GM19023 (cell line): Measurements from ENCODE around the gene FER1L5.

Experiments
- ATAC-seq: cut with Tn5 transposase; IDR thresholded peaks from one replicate; pipeline ENCODE4 v1.9.1; 2021; ENCODE audit warnings: mild to moderate bottlenecking, moderate library complexity; ENCODE audit not compliant: unreplicated experiment

The FER1L5 gene

DNA sequence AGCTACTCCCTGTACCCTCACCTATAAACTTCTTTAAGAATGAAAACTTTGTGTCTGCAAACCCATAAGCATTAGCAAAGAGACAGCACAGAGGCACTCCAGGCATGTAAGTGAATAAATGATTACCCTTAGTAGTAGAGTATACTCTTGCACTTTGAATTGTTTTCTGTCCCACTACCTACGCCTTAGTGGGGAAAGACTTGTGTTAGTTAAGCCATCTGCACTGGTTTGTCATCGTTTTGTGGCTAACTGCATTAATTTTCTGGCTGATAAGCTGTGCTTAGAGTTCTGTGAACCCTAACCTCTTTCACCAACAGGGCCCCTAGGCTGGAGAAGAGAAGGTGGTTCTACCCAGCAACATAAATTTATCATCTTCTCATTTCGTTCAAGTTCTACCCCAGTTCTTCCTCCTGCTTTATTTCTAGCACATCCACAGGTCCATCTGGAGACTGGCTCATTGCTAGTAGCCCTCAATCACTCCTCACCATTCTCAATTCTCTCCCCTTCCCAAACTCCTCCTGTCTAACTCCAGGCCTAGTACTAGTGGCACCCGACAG, 96.6 kb downstream of the FER1L5 start:
- ATAC-seq, result no peak

DNA sequence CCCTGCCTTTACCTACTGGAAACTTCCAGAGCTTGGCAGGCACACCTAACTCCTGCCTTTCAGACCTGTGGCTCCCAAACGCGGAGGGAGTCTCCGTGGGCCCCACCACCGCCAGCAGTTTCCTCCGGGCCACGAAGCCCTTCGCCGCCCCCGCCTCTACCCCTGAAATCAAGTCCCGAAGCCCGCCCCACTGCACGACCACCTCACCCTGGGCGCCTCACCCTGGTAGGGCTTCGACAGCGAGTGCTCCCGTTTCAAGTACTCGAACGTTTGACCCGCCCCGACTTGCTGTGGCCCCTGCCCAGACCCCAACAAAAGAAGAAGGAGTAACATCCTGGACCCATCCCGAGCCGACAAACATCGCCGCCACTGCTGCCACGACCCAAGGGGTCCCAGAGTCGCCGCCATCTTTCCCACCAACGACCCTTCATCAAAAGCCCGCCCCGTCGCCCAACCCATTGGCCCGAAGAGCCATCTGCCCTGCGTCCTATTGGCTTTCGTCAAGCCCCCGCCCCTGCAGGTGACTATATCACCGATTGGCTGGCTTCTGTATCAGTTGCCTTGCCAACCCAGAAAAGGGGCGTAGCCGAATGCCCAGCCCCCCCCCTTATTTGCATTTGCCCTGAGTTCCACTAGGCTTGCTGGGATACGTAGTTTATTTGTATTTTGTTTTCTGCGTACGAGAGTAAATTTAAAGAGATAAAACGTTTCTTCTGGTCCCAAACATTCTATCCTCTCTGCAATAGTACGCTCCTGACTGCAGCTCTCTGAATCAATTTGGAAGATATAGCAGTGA, 97.3 kb downstream of the FER1L5 start, which contains the start of gene LMAN2L:
LMAN2L (minus strand) TSS at position 432 of the 796 bp plus-strand sequence; CDS start at position 408, 24 bp downstream.
- peak; percentile 100 for ATAC-seq

DNA sequence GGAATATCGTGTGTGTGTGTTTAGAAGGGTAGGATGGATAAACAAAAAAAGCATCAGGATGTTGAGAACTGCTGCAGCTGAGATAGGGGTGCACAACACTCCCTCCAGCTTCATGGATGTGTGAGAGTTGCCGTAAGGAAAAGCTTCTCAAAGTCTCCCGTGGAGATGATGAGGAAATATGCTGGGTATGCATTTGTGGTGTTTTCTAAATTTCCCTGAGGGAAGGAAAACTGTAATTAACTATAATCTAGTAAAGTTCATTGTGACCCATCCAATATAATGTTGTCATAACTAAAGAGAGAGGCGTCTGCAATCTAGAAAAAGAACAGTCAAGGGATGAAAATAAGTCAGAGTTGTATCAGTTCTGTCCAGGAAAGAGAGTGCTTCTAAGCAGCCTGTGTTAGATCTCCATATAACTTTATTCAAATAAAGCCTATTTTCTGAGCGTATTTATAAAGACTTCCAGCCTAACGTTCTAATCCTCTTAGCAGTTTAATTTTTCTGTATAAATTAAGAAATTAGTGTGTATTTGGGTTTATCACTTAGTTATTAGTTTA, 104.6 kb downstream of the FER1L5 start:
- no peak for ATAC-seq

DNA sequence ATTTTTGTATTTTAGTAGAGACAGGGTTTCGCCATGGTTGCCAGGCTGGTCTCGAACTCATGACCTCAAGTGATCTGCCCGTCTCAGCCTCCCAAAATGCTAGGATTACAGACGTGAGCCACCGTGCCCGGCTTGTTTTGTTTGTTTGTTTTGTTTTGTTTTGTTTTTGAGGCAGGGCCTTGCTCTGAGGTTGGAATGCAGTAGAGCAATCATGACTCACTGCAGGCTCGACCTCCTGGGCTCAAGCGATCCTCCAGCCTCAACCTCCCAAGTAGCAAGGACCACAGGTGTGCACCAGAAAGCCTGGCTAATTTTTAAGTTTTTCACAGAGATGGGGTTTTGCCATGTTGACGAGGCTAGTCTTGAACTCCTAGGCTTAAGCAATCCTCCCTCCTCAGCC, 109.2 kb downstream of the FER1L5 start:
- ATAC-seq, result no peak

DNA sequence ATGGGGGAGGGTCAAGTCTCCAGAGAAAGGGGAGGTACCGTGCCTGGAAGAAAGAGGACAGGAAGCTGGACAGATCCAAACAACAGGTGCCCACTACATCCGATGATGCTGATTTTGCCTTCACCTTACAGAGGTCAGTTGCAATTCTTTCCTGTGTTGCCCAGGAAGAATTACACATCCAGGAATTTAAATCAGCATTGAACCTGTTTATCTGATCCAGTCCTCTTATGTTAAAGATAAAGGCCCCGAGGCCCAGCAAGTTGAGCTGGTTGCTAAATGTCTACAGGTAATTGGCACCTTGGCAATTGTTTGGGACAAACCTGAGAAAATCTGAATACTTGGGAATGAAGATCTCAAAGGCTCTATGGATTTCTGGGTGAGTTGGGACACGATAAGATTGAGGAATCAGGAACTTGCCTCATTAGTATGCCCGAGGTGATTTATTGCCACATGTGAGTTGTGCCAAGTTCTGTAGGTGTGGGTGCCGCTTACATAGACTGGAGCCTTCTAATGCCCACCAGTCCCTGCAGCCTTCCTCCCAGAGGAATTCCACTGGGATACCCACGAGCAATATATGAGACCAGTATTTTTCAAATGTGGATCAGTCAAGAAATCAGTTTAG, 111.2 kb downstream of the FER1L5 start:
- no peak for ATAC-seq

DNA sequence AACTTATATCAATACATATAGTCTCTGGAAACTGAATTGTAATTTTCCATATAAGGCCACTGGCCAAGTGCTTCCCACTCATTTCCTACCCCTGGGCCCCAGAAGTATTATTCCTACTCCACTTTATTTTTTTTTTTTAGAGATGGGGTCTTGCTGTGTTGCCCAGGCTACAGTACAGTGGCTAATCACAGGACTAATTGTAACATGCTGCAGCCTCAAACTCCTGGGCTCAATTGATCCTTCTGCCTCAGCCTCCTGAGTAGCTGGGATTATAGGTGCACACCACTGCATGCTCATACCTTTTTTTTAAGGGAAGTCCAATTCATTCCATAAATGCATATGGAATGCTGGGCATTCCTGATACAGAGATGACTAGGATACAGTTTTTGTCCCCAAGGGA, 111.8 kb downstream of the FER1L5 start:
- no peak for ATAC-seq
